Measurements from ENCODE around the gene HOMER2. TPM values are rescaled to one million over a fixed set of nuclear protein-coding genes. Genes with fewer than 3 reads are reported as not detected.

The HOMER2 gene
- total RNA-seq, 2 donors from 2014 or later, result 234 to 445 TPM

DNA sequence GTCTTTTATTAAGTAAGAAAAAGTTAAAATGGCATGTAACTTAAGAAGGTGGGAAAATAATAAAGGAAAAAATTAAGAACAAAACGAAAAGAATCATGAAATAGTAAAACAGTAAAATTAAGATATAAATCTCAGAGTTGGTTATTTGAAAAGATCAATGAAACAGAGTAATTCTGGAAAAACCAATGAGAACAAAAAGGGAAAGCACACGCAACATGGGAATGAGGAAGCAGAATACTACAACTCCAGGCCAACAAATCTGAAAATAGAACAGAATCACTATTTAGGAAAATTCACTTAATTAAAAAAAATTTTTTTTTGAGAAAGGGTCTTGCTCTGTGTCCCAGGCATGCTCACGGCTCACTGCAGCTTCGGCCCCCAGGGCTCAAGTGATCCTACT is 112.4 kb downstream of the HOMER2 start:
- no peaks in the 10 kb centered on the region for H3K9me3 ChIP-seq
- no peak for TF ChIP-seq POLR2AphosphoS5 (IDR thresholded peaks at IDR 0.05)
- TF ChIP-seq, protein P1, sequence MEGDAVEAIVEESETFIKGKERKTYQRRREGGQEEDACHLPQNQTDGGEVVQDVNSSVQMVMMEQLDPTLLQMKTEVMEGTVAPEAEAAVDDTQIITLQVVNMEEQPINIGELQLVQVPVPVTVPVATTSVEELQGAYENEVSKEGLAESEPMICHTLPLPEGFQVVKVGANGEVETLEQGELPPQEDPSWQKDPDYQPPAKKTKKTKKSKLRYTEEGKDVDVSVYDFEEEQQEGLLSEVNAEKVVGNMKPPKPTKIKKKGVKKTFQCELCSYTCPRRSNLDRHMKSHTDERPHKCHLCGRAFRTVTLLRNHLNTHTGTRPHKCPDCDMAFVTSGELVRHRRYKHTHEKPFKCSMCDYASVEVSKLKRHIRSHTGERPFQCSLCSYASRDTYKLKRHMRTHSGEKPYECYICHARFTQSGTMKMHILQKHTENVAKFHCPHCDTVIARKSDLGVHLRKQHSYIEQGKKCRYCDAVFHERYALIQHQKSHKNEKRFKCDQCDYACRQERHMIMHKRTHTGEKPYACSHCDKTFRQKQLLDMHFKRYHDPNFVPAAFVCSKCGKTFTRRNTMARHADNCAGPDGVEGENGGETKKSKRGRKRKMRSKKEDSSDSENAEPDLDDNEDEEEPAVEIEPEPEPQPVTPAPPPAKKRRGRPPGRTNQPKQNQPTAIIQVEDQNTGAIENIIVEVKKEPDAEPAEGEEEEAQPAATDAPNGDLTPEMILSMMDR (IDR thresholded peaks at IDR 0.05), result no peak
- no peak for TF ChIP-seq POLR2A (IDR thresholded peaks at IDR 0.05)
- no peak overlapping the region for H3K27ac ChIP-seq
- intact Hi-C loops (cut with DNase I), result no loop called here
- DNase-seq (ENCODE audit: low spot score), result no peak
- WGBS, result 96% methylated on average over 4 of the region's 4 CpGs
- H3K36me3 ChIP-seq, result peaks cover 0 to 16% of the 10 kb centered on the region in 2 donors
- H3K4me3 ChIP-seq, result no peak overlapping the region
- H3K27me3 ChIP-seq (replicated peaks; ENCODE audit: insufficient read depth), result no peaks in the 10 kb centered on the region
- H3K4me1 ChIP-seq (replicated peaks), result no peaks in the 10 kb centered on the region

DNA sequence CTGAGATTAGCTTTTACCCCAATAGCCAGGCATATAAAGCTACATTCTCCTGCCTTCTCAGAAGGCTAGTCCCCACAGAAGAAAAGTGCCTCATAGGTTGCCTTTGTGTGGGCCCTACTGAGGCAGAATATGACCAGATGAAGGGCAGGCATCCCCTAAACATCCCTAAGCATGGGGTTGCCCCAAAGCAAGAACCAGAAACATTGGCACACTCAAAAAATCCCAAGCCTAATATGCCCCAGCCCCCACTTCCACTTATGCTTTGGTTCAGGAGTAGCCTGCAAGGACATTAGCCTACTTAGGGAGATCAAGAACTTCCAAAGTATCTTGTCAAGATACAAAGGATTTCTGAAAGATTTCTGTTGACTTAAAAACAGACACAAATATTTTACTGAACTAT is 113.4 kb downstream of the HOMER2 start:
- intact Hi-C loops (cut with DNase I), result no loop called here
- no peaks in the 10 kb centered on the region for H3K4me1 ChIP-seq (replicated peaks)
- TF ChIP-seq POLR2A (IDR thresholded peaks at IDR 0.05) (no peak), POLR2AphosphoS5 (IDR thresholded peaks at IDR 0.05) (no peak)
- TF ChIP-seq, protein P1 (IDR thresholded peaks at IDR 0.05), result no peak
- DNase-seq (ENCODE audit: low spot score), result no peak
- H3K4me3 ChIP-seq, result no peak overlapping the region
- H3K27ac ChIP-seq, result no peak overlapping the region
- no peaks in the 10 kb centered on the region for H3K9me3 ChIP-seq
- H3K27me3 ChIP-seq (replicated peaks; ENCODE audit: insufficient read depth), result no peaks in the 10 kb centered on the region
- peaks cover 0 to 24% of the 10 kb centered on the region in 2 donors for H3K36me3 ChIP-seq

DNA sequence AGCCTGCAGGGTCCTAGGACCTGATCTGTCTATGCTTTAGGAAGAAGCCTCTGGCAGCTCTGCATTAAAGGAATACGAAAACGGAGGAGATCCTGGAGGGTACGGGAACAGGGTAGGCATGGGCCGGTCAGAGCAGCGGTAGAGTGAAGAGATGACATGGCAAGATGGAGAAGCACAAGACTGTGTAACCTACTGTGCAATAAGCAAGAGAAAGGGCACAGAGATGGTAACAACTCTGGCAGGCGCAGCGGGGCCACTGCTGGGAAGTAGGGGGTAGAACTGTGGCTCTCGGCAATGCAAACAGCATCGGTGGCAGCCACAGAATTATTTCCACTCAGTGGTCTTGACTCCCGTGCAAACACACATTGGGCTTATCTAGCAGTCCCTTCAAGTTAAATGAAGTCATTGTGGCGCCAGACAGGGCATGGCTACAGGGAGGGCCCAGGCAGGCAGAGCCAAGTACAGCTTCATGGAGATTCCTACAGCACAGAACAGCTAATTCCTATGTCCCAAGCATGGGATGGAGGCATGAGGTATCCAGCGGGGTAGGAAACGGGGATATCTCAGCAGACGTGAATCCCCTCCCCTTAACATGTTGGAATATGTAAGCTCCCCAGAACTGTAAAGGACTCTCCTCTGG is 114.3 kb downstream of the HOMER2 start:
- no peaks in the 10 kb centered on the region for H3K4me1 ChIP-seq (replicated peaks)
- no peak overlapping the region for H3K27ac ChIP-seq
- peaks cover 0 to 30% of the 10 kb centered on the region in 2 donors for H3K36me3 ChIP-seq
- WGBS, result 94% methylated on average over 14 of the region's 14 CpGs
- no peaks in the 10 kb centered on the region for H3K9me3 ChIP-seq
- intact Hi-C loops (cut with DNase I), result no loop called here
- no peak overlapping the region for H3K4me3 ChIP-seq
- no peak for TF ChIP-seq POLR2A (IDR thresholded peaks at IDR 0.05)
- no peak for TF ChIP-seq POLR2AphosphoS5 (IDR thresholded peaks at IDR 0.05)
- no peaks in the 10 kb centered on the region for H3K27me3 ChIP-seq (replicated peaks; ENCODE audit: insufficient read depth)
- DNase-seq (ENCODE audit: low spot score), result no peak

DNA sequence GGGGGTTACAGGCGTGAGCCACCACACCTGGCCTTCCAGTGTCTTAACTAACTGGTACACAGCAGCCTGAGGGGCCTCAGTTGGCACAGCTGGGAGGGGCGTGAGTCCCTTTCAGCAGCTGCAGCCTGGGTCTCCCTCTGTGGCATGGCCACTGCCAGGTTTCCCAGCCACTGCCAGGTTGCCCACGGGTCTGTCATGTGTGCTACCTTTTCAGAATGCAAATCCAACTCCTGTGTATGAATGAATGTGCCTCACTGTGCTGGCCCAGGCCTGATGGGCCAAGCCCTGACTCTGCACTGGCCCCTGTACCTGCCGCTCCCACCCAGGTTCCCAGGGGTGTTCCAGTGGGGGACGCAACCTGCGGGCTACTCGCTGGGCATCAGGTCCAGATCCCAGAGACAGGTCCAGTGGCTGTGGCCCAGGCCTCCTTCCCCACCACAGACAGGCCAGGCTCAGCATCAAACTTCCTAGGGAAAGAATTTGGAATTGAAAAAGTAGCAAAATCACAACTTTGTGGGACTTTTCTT is 117.1 kb downstream of the HOMER2 start:
- DNase-seq (ENCODE audit: low spot score), result no peak

DNA sequence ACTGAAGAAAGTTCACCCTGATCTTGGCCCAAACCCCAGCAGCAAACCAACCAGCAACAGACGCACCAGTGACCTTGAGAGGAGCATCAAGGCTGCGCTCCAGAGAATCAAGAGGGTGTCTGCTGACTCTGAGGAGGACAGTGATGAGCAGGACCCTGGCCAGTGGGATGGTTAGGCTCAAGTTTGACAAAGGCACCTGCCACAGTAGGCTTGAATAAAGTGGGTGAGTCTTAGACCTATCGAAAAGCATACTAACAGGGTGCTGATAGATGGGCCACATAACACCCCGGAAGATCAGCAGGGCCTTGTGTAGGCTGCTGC is 119.2 kb downstream of the HOMER2 start:
- Histone ChIP-seq H3K4me1 (replicated peaks) (no peaks in the 10 kb centered on the region), H3K4me3 (no peak overlapping the region), H3K9me3 (no peaks in the 10 kb centered on the region), H3K27me3 (replicated peaks; ENCODE audit: insufficient read depth) (no peaks in the 10 kb centered on the region), H3K36me3 (peaks cover 0 to 30% of the 10 kb centered on the region in 2 donors), H3K27ac (no peak overlapping the region)
- DNase-seq (ENCODE audit: low spot score), result no peak
- 89% methylated on average over 4 of the region's 4 CpGs for WGBS
- intact Hi-C loops (cut with DNase I), result no loop called here
- TF ChIP-seq POLR2A (IDR thresholded peaks at IDR 0.05) (no peak), POLR2AphosphoS5 (IDR thresholded peaks at IDR 0.05) (no peak)
- TF ChIP-seq, protein P1 (IDR thresholded peaks at IDR 0.05), result no peak

More for the DNA sequence above, 117.1 kb downstream of the HOMER2 start:
- H3K27me3 ChIP-seq (replicated peaks; ENCODE audit: insufficient read depth), result no peaks in the 10 kb centered on the region
- H3K4me3 ChIP-seq, result no peak overlapping the region
- WGBS, result 97% methylated on average over 7 of the region's 7 CpGs
- no peaks in the 10 kb centered on the region for H3K9me3 ChIP-seq
- no peak overlapping the region for H3K27ac ChIP-seq
- TF ChIP-seq POLR2AphosphoS5 (IDR thresholded peaks at IDR 0.05) (no peak), POLR2A (IDR thresholded peaks at IDR 0.05) (no peak)
- TF ChIP-seq, protein P1 (IDR thresholded peaks at IDR 0.05), result no peak
- intact Hi-C loops (cut with DNase I), result no loop called here
- H3K36me3 ChIP-seq, result peaks cover 0 to 30% of the 10 kb centered on the region in 2 donors
- H3K4me1 ChIP-seq (replicated peaks), result no peaks in the 10 kb centered on the region

All from prostate gland (tissue), 2 donors.